NB4 (cell line): ENCODE results near the gene KRI1.
"Not testable (repeated sequence)": the region's sequence is repeated elsewhere in the genome, so short reads cannot be mapped to it uniquely, and the experiment has no call there.

ENCODE experiments used
- DNase-seq: peaks from one replicate; pipeline ENCODE4 v3.0.0; 2010; ENCODE audit warnings: low read depth
- H3K4me3 ChIP-seq: one replicate; pipeline ENCODE4 v1.5.1; 2011; ENCODE audit warnings: mild to moderate bottlenecking, low read depth, low read length, moderate library complexity
- CTCF ChIP-seq: IDR thresholded peaks from one replicate; pipeline ENCODE4 v1.5.1; 2012; ENCODE audit warnings: low read depth, low read length
- MAX ChIP-seq: IDR thresholded peaks from 2 replicates; pipeline ENCODE4 v1.6.1; 2011; ENCODE audit warnings: low read depth, low read length
- MYC ChIP-seq: IDR thresholded peaks from 2 replicates; pipeline ENCODE4 v1.6.1; 2011; ENCODE audit warnings: low read depth, low read length
- POLR2A ChIP-seq: IDR thresholded peaks from 2 replicates; pipeline ENCODE4 v1.6.1; 2011; ENCODE audit warnings: mild to moderate bottlenecking; ENCODE audit not compliant: insufficient read length; ENCODE audit errors: extremely low read depth

The KRI1 gene

GRCh38 chr19:10577951-10578350 lies 12.1 kb upstream of the KRI1 start:
- no peak overlapping the region for H3K4me3 ChIP-seq
- no peak for DNase-seq
- no peak for TF ChIP-seq MYC

- no peak for DNase-seq
- no peak overlapping the region for H3K4me3 ChIP-seq
- no peak for TF ChIP-seq MYC
- TF ChIP-seq CTCF = no peak
- no peak for TF ChIP-seq MAX
- TF ChIP-seq POLR2A = no peak
Observed at GRCh38 chr19:10575011-10575716, 9.4 kb upstream of the KRI1 start.

GRCh38 chr19:10574462-10574861 lies 8.7 kb upstream of the KRI1 start:
- no peak for DNase-seq
- TF ChIP-seq POLR2A (no peak), MYC (no peak), CTCF (no peak), MAX (no peak)
- H3K4me3 ChIP-seq = no peak overlapping the region

GRCh38 chr19:10573793-10574192 lies 8.0 kb upstream of the KRI1 start:
- DNase-seq, H3K4me3 ChIP-seq: not testable (repeated sequence)

GRCh38 chr19:10568826-10569651 lies 3.2 kb upstream of the KRI1 start, which contains the start of gene CDKN2D:
Gene CDKN2D (minus strand): TSS chr19:10568979. CDS start chr19:10568653, 326 bp downstream.
- peak within 1 kb of the TSS; percentile 83 for H3K4me3 ChIP-seq
- peak; percentile 100 for DNase-seq
- TF ChIP-seq POLR2A (peak; percentile 40), MAX (peak; percentile 99), CTCF (no peak)

- H3K4me3 ChIP-seq = peak overlapping the region; percentile 61
- peak; percentile 44; the same call in 1 of the 2 replicates for TF ChIP-seq MAX
- peak; percentile 12 for TF ChIP-seq CTCF
- no peak for TF ChIP-seq POLR2A
- 0 out of 2 replicates have a peak, but pooled peaks have one; percentile 22 for TF ChIP-seq MYC
- DNase-seq = peak; percentile 89
Observed at GRCh38 chr19:10568062-10568825, 2.4 kb upstream of the KRI1 start.
